AG04450 (cell line): ENCODE measurements around the gene PHEX. TPM values are rescaled to one million over a fixed set of nuclear protein-coding genes. Genes with fewer than 3 reads are reported as not detected.

ENCODE experiments used
- CTCF ChIA-PET: fragments of 300-600, 350-600 bp; formaldehyde crosslinking; extraction: SDS; loops from one replicate; lab custom pipeline; 2022; ENCODE audit warnings: antibody characterized with exemption, inconsistent platforms; lab: Charles Lee
- POLR2A ChIA-PET: fragments of 350-600 bp; formaldehyde crosslinking; extraction: SDS; loops from one replicate; lab custom pipeline; 2021; ENCODE audit warnings: antibody characterized with exemption, inconsistent platforms; lab: Yijun Ruan, JAX
- DNase-seq: peaks from one replicate; pipeline ENCODE4 v3.0.0-alpha.2; 2011; ENCODE audit warnings: low read depth, low spot score
- H3K27ac ChIP-seq: one replicate; pipeline ENCODE4 v1.5.1; 2012; ENCODE audit warnings: low read depth, low read length, control low read depth
- H3K27me3 ChIP-seq: one replicate; pipeline ENCODE4 v1.6.0; 2012; ENCODE audit warnings: low read length; ENCODE audit not compliant: control insufficient read depth, insufficient read depth
- H3K4me3 ChIP-seq: 2 replicates; pipeline ENCODE4 v1.5.1; 2011; ENCODE audit warnings: mild to moderate bottlenecking, low read depth, low read length, control low read depth
- H3K9me3 ChIP-seq: 2 replicates; pipeline ENCODE4 v1.5.1; 2012; ENCODE audit warnings: low read length; ENCODE audit not compliant: control insufficient read depth, insufficient read depth
- polyA plus RNA-seq: library from polyadenylated mRNA; depleted of rRNA; stranded (reverse); fragments of >200 nt; gene quantifications from 2 replicates; pipeline ENCODE4 v1.2.3, GENCODE V29; 2011
- TF ChIP-seq, protein P1 (sequence below): IDR thresholded peaks from 2 replicates; pipeline ENCODE4 v1.5.1; 2011; ENCODE audit warnings: low read depth, low read length, control low read depth, inconsistent platforms

PHEX gene
- polyA plus RNA-seq, 1 experiment: 0.40 TPM

DNA sequence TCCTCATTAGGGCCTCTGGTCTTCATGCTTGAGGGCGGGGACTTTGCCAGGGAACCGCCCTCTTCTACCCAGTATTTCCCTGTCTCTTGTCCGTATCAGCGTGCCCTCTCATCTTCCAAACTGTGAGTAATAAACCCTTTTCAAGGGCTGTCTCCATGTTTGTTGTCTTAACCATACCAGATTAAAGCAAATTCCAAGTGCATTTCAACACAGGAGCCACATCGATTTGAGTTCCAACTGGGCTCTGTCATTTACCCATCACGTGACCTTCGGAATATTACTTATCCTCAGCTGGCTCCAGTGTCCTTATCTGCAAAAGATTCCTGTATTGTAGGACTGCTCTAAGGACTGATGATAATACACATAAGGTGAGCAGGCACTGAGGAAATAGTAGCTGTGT lies 6.4 kb upstream of the PHEX start:
- ChIA-PET POLR2A (no interaction called here), CTCF (no interaction called here)
- DNase-seq: no peak
- Histone ChIP-seq H3K27ac (no peak overlapping the region), H3K27me3 (no peaks in the 10 kb centered on the region), H3K9me3 (no peaks in the 10 kb centered on the region), H3K4me3 (no peak overlapping the region)
- TF ChIP-seq, protein P1, sequence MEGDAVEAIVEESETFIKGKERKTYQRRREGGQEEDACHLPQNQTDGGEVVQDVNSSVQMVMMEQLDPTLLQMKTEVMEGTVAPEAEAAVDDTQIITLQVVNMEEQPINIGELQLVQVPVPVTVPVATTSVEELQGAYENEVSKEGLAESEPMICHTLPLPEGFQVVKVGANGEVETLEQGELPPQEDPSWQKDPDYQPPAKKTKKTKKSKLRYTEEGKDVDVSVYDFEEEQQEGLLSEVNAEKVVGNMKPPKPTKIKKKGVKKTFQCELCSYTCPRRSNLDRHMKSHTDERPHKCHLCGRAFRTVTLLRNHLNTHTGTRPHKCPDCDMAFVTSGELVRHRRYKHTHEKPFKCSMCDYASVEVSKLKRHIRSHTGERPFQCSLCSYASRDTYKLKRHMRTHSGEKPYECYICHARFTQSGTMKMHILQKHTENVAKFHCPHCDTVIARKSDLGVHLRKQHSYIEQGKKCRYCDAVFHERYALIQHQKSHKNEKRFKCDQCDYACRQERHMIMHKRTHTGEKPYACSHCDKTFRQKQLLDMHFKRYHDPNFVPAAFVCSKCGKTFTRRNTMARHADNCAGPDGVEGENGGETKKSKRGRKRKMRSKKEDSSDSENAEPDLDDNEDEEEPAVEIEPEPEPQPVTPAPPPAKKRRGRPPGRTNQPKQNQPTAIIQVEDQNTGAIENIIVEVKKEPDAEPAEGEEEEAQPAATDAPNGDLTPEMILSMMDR: no peak

DNA sequence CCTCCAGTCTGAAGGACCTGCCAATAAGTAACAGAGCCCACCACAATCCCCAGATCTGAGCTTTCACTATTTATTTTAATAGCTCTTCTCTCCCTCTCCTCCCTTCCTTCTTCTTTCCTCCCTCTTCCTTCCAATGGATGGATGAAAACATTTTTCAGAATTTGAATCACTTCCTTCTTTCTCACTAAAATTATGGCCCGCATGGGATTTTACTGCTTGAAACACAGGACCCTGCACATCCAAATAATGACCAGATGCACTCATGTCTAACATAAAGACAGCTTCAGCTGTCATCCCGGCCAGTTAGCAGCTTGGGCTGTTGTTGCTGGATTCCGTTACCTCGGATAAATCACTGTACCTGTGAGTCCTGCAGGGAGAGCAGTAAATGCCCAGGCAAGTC lies 5.4 kb upstream of the PHEX start:
- ChIA-PET CTCF (no interaction called here), POLR2A (interaction anchor here (0.6 kb wide), 1 partner anchor 1828 kb away, joined by 5 read pairs; no protein-coding TSS in a partner anchor)
- no peak for DNase-seq
- TF ChIP-seq, protein P1: no peak
- no peaks in the 10 kb centered on the region for H3K27me3 ChIP-seq
- no peak overlapping the region for H3K27ac ChIP-seq
- H3K9me3 ChIP-seq: no peaks in the 10 kb centered on the region
- no peak overlapping the region for H3K4me3 ChIP-seq

DNA sequence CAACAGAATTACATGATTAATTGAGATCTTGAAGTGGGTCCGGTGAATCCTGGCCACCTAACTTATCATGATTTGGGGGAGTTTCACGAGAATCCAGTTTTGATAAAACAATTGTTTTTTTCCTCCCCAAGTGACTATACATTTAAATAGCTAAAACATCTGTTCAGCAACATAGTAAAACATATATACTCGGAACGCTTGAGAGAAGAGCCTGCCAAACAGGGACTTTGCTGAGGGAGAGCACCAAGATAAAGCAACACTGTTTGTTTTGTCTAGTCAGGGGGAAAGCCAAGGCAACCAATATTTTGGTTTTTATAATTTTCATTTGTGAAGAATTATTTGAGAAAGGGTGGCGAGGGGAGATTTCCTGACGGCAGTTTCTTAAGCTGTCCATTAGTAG lies 381 bp downstream of the PHEX start:
- no peak for DNase-seq
- no peak overlapping the region for H3K4me3 ChIP-seq
- H3K27ac ChIP-seq: no peak overlapping the region
- no peaks in the 10 kb centered on the region for H3K27me3 ChIP-seq
- POLR2A ChIA-PET: interaction anchor here (0.7 kb wide), 1 partner anchor 215 kb away, joined by 3 read pairs; no protein-coding TSS in a partner anchor
- CTCF ChIA-PET: no interaction called here
- TF ChIP-seq, protein P1: no peak
- no peaks in the 10 kb centered on the region for H3K9me3 ChIP-seq

DNA sequence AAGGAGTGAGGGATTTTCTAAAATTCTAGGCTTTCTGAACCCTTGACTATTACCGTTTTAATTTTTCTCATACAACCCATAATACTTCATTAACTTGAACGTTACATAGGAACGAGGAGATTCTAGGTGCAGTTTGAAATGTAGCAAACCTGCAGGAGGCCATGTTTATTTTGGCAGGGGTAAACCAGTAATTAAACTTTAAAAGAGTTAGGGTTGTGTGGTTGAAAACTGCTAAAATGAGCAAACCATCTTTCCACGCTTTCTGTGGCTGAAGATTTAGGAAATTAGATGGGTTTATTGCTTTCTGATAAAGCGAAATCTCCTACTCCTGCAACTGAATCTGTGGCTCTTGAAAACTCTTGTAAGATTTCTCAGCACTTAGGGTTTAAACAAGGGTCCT lies 1.7 kb downstream of the PHEX start:
- ChIA-PET POLR2A (no interaction called here), CTCF (no interaction called here)
- Histone ChIP-seq H3K27me3 (no peaks in the 10 kb centered on the region), H3K27ac (no peak overlapping the region), H3K4me3 (no peak overlapping the region), H3K9me3 (no peaks in the 10 kb centered on the region)
- TF ChIP-seq, protein P1: no peak
- no peak for DNase-seq

DNA sequence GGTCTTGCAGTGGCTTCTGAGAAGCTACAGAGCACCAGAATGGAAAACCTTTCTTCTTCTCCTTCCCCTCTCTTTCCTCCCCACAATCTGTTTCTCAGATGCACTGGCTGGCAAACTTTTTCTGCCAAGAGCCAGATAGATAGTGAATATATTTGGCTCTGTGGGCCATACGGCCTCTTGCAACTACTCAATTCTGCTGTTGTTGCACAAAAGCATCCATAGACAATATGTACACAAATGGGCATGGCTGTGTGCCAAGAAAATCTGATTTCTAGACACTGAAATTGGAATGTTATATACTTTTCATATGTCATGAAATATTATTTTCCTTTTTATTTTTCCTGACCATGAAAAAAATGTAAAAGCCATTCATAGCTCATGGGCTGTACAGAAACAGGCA lies 3.1 kb downstream of the PHEX start:
- POLR2A ChIA-PET: no interaction called here
- CTCF ChIA-PET: no interaction called here

More for the DNA sequence above, 3.1 kb downstream of the PHEX start:
- Histone ChIP-seq H3K27ac (no peak overlapping the region), H3K27me3 (no peaks in the 10 kb centered on the region), H3K9me3 (no peaks in the 10 kb centered on the region), H3K4me3 (no peak overlapping the region)
- TF ChIP-seq, protein P1: no peak
- no peak for DNase-seq
